RKO (cell line): Measurements from ENCODE around the gene SSBP2.
A peak's percentile ranks its signal among the peaks of the same experiment; 100 is the strongest.

Experiments
- DNase-seq: peaks from one replicate; pipeline ENCODE4 v3.0.0-alpha.2; 2016; ENCODE audit warnings: low spot score

The SSBP2 gene

DNA sequence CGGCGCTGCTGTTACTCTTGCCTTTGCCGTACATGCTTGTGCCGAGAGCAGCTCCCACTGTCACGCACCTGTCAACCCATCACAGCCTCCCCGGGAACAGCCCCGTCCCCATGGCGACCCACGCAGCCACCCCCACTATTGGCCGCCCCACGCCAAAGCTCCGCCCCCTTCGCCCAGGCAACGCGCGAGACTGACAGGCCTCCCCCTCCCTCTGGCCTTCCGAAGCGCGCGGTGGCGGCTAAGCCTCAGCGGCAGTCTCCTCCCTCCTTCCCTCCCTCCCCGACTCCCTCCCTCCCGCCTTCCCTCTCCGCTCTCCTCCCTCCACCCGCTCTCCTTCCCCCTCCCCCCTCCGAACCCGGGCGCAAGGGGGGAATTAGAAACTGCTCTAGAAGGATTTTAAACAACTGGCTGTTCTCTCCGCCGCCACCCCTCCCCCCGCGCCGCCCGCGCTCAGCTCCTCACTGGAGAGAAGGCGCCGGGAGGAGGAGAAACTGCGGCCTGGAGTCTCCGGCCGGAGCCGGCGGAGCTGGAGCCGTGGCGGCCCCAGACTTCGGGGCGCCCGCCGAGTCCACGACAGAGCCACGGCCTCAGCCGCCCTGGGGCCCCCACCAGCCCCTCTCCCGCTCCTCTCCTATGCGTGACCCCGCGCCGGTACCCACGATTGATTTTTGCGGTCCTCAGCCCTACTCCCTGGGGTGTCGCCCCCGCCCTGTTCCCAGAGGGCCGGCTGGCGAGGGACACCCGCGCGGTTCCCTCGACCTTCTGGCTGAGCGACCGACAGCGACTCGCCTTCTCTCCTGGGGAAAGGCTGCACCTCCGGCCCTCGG is at the start of gene SSBP2:
Gene SSBP2, minus strand, starts transcription at position 89 of the 827 bp plus-strand sequence. Its CDS starts 55 bp downstream, at position 34.
- DNase-seq = peak; percentile 93

DNA sequence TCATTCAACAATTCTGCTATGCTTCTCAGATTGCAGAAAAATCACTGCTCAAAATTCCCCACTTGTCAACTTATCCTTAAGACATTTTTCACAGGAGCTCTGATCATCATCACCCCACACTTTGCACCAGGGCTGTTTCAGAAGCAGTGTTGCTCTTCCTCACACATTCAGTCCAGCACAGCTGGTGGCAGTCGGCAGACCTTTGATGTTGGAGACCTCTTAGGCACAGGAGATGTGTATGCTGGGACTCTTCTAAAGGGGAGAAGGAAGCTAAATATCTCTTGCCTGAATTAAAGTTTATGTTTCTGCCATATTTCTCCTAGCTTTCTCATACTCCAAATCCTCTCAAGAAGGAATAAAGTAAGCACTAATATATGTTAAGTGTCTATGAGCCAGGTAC is 44.8 kb upstream of the SSBP2 start:
- DNase-seq = no peak

DNA sequence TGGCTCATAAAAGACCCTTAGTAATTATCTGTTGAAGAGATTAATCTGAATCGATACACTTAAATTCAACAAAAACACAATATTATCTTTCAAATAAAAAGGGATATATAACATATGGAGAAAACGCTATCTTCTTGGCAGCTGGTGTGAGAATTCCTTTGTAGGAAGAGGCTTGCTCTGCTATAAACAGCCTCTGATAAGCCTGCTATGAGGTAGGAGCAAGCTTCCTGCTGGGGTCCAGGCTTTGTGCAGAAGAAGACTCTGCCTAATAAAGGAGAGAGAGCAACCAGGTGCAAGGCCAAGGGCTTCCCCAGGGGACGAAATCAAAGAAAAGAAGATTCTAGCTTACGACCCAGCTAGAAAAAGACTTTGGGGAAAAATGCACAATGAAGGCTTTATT is 43.3 kb upstream of the SSBP2 start:
- DNase-seq = no peak

DNA sequence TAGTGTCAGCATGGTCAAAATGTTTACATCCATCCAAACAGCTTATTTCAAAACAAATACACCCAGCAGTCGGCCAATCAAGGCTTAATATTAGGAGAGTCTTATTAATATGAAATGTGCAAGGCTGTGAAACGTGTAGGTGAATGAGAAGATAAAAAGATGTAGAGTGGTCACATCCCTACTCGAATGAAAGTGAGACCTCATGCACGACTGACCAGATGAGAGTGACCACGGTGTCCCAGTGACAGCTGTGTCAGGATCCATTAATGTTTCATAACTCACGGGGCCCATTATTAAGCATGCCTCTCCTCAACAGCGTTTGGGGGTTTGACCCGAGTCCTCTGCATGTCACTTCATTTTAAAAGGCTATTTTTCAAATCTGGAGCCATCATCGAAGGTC is 39.4 kb upstream of the SSBP2 start:
- no peak for DNase-seq

DNA sequence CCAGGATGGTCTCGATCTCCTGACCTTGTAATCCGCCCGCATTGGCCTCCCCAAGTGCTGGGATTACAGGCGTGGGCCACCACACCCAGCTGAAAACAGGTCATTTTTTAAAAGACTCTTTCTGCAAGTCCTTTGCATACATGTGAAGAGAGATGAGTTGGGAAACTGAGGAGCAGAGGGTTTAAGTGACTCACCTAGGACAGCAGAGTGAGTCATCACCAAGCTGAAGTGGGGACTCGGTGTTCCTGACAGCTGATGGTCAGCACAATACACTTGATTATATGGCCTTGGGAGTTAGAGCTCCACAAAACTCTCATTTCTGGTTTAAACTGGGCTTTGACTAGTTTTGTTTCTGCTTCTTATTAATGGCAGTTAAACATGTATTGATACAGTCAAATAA is 38.1 kb upstream of the SSBP2 start:
- DNase-seq = peak; percentile 18

DNA sequence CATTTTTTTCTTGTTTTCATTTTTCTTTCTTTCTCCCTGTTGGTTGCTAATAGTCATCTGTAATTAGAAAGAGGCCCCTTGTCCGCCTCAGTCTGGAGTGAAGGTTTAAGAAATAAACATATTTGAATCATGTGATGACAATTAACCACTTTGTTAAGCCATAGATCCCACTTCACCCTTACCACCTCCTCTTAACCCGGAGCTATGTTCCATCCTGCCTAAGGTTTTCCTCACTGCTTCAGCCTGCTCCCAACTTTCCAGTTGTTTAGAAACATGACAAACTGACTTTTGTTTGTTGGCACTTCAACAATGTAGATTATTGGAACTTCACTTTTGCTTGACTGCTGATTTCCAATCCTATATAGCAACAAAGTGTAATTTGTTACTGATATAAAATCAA is 37.4 kb upstream of the SSBP2 start:
- no peak for DNase-seq

DNA sequence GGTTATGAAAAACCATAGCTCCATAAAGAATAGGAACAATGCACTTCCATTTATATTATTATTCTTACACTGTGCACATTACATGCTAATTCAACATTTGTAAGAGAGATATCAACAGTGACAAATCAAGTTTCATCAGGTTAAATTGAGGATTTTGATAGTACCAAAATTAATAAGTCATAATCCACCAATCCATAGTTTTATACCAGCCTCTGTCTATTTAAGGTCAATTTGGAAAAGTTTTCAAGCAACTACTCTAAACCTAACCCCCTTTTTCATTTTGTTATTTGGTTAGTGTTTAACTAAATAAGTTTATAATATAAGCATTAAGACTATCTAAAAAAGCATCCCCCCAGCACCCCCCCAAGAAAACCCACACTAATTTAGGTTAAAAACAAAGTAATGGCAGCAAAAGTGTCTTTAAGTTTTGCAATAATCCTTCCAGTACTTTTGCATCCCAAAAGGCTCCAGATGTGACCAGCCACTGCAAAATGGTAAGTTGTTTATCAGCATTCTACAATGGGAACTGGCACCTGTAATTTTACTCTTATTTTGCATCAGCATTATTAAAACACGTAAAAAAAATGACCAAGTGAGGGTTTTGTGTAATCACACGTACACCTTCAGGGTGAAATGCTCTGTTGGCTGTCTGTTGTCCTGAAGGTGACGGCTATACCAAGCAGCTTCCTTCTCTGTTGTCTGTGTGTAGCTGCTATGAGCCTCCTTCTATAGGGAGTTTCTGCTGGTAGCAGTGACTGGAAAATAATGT is 36.8 kb upstream of the SSBP2 start:
- no peak for DNase-seq

DNA sequence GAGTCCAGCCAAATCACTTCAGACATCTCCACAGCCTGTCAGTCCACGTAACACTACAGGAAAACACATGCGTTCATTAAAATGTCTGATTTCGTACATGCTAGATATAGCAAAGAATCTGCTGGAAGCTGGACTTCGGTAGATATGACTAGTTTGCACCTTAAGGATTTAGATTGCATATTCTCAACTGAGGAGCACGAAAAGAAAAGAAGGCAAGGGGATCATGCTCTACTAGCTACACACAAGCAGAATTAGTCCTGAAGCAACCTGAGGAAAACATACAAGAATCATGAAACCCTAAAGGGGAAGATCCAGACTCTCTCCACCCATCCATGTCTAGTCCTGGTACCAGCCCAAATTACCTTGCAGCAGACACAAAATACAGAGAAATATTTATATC is 36.1 kb upstream of the SSBP2 start:
- DNase-seq = no peak

DNA sequence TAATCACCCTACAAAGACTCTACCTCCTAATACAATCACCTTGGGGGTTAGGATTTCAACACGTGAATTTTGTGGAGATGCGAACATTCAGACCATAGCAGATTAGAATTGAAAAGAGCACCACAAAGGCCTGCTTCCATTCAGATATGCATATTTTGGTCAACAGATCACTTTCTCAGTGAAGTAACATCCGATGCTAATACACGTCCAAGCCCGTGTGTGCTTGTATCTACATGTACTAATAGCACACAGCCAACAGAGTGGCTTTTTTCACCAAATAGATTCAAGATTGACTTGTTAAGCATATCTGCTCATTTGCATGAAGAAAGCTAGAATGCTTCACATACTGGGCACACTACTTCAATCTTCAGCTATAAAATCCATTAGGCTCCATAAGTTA is 35.6 kb upstream of the SSBP2 start:
- DNase-seq = no peak

DNA sequence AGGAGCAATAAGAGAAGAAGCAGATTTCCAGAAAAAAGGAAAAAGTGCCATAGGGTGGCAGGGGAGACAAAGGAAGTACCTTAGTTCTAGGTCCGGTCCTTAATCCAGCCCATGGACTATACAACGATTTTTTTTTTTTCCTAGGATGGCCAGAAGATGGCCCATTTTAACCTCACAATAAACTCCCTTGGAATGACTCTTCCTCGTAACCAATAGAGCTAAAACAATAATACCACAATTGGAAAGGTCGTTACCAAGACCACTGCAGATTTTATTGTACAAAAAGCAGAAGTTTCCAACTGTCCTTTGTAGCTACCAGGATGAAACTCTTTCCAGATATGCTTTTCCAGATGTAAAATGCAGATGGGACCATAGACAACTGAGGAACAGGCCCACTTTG is 34.4 kb upstream of the SSBP2 start:
- DNase-seq = no peak

DNA sequence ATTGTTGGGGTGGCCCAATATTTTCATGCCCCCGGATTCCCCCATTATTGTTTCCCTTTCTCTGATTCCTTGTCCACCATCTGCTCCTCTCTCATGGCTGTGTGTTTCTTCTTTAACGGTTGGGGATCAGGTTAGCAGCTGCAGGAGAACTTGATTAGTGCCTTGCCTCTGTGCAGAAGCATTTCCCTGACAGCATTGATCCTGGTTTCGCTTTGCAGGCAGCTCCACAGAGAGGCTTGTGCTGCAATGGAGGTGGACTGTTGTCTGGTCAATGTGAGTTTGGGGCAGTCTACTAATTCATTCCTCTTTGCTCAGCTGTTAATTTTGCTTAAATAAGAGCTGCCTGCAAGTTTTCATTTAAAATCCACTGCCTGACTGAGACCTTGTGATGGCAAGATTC is 32.5 kb upstream of the SSBP2 start:
- DNase-seq = no peak

DNA sequence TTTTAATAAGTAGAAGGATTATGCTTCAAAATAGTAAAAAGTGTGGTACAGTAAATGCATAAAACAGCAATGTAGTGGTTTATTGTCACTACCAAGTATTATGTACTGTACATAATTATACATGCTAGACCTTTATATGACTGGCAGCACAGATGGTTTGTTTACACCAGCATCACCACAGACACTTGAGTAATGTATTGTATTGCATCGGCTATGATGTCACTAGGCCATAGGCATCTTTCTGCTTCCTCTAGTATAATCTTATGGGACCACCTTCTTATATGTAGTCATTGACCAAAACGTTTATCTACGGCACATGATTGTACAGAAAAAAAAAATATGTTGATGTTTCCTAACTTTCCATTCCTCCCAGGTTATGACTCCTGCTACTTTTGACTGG is 31.9 kb upstream of the SSBP2 start:
- no peak for DNase-seq

DNA sequence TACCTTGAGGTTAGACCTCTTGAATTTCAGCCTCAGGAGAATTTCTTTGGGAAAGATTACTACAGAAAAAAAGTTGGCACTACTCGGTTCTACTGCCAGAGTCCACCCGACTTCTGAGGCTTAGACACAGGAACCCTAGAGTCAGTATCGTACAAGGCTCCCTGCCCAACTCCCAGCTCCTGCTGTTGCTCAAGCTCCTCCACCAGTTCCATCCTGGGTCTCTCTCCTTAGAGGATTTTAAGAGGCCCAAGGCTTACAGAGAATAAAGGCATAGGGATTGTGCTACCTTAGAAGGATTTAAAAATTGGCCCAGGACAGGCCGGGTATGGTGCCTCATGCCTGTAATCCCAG is 29.0 kb upstream of the SSBP2 start:
- DNase-seq = no peak

DNA sequence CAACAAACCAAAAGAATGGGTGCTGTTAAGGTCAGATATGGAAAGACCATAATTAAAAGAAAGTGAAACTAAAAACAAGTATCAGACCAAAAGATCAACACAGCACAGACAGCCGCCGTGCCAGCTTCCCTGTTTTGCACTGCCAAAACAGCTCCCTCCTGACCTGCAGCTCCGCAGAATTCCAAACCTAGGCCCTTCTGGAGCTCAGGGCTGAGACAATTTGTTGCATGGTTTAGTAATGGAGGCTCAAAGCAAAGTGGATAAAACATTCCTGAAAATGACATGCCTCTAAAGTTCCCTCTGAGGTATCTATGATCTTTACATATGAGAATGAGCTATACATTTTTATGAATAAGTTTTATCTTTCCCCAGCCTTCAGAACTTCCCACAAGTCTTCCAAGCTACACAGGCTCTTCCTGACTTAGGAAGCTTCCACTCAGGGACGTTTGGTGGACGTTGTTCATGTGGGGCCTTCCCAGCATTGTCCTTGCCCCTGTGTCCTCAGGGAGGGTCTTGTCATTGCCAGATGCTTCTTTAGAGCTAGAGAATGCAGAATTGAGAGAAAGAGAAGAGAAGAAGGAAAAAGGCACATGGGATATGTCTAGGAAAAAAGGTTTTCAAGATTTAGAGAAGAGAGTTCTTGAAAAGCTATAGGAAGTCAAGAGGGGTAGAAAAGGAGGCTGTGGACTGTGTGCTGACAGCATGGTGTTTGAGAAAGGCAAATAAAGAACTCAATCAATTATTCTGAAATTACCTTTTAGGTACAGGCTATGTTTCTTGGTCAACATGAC is 28.4 kb upstream of the SSBP2 start:
- DNase-seq = no peak

DNA sequence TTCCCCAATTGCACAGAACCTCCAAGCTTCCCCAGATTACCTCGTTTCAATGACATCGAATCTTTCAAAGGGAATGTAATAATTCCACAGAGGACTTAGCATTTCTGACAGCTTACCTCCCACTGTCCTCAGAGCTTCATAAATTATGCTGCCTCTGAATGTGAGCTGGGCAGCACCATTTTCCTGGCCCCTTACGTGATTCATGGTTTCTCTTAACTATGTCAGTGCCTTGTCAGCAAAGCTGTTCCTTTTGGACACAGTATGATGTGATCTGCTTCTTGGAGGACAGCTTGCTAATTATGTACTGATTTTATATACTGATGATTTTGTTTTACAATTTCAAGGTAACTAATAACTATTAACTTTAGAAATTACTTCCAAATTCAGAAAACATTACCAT is 27.7 kb upstream of the SSBP2 start:
- no peak for DNase-seq

DNA sequence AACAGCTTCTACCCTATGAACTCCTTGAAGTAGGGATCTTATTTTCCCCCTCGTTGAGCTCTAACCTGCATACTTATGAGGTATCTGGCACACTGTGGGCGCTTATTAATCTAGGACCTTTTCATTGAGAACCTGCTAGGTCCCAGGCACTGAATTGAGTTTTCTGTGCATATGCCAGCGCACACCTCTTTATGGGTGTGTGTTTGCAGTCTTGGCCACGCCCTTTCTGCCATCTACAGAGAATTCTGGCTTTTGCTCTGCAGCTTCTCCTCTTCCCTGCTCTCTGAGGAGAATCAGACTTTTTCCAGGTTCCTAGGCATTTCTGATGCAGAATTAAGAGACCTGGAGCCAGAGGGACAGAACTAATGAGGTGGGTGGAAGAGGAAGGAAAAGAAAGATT is 25.4 kb upstream of the SSBP2 start:
- DNase-seq = no peak

DNA sequence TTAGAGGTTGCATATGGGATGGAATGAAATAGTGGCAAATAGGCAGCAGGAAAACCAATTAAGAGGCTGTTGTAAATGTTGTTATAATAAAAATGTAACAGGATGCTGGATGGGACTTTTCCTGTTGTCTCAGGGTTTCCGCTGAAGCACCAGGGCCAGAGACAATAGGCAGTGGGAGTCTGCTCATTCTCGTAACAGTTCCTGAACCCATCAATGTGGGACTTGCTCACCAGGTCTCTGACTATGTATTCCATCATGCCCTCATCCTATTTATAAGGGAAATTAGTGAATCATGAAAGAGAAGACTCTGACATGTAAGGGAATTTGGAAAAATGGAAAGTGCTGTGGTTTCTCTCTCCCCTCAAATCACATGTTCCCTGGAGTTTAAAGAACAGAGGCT is 23.5 kb upstream of the SSBP2 start:
- no peak for DNase-seq

DNA sequence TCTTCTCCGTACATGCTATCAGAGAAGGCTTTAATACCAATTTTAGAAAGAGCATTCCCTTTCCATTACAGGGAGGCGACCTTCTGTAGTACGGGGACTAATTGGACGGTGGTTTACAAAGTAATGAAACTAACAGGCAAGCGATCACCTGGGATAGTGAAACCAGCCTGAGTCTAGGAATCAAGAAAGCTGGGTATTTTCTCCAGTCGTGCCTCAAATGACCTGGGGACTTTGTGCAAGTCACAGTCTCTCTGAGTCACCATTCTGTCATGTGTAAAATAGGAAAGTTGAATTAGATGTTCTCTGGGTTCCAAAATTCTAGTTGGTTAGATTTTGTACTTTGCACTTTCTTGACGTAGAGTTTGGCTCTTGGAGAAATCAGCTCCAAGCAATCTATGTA is 22.7 kb upstream of the SSBP2 start:
- no peak for DNase-seq

DNA sequence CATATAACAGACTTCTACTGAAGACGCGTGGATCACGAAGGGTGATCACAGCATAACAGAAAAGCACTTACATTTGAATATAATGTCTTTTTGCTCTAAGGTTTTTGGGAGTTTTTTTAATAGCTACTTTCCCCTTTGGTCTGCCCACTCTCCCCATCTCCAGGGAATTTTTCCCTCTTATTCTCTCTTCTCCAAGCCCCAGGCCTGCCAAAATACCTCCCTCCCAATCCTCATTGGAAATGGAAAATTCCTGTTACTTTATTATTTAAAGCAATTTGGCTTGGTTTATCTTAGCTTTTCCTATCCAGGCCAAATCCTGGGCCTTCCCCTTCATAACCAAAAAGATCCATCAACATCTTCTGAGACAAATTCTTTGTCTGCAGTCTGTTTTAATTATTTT is 22.3 kb upstream of the SSBP2 start:
- no peak for DNase-seq

DNA sequence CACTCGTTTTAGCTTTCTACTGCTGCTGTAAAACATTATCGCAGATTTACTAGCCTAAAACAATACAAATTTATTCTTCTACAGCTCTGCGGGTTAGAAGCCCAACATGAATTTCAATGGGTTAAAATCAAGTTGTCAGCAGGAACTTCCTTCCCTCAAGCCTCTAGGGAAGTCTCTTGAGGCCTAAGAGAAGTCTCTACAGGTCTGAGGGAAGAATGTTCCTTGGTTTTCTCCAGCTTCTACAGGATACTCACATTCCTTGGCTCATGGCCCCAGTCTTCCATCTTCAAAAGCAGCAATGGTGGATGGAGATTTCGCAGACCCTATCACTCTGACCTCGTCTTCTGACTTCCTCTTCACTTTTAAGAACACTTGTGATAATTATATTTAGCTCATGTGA is 21.6 kb upstream of the SSBP2 start:
- DNase-seq = no peak

DNA sequence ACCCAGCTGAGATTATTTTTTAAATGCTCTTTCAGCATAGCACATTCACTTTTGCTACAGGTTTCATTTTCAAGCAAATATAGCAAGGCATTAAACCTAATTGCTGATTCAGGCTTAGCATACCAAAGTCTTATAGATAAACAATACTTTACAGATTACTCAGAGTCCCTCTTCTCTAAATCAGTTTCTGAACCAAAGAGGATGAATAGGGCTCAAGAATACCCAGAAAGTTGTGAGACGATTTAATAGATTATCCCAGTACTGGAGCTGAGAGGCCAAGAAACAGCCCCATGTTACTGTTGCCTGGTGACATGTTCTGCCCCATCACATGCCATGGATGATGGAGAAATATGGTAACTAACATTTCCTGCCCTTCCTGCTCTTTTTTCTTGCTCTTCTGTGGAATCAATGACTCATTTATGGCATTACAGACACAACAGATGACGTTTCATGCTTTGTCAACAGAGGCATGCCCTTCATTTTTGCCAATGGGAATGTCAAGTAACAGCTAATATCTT is 18.1 kb upstream of the SSBP2 start:
- peak; percentile 71 for DNase-seq

DNA sequence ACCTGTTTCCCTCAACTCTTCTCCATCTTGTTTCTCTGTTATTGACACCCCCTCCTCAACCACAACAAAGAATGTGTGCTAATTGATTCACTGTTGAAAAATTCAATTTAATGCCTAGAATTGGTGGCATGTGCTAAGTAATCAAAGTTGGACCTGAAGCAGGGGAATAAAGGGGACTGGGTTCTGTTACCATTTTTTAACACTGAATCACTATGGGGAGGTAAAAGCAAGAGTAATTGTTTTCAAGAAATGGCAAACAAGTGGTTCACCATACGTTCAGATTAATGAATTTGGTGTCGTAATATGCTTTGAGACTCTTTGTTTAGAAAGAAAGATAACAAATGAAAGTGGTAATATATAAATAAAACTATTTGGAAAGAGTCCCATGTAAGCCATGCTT is 17.0 kb upstream of the SSBP2 start:
- no peak for DNase-seq

DNA sequence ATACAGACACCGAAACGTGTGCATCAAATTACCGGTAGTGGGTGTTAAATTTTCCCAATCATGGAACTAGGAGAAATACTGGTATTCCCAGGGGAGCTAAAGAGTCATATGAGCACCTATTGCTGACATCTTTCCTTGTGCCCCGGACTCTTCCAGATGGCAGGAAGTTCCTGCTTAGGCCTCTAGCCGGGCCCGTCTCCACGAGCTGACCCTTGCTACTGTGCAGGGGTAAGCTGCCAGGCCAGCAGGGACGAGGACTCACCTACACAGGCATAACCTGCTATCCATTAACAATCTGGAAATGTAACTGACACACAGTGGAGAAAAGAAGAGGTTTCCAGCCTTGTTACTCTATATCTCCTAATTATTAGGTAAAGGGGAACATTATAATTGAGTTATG is 16.2 kb upstream of the SSBP2 start:
- no peak for DNase-seq
